GM18508 (cell line): ENCODE data around the gene NDUFAF8.

Experiments used
- ATAC-seq: cut with Tn5 transposase; IDR thresholded peaks from one replicate; pipeline ENCODE4 v1.9.1; 2021; ENCODE audit warnings: moderate number of reproducible peaks; ENCODE audit not compliant: insufficient read depth, unreplicated experiment

The NDUFAF8 gene

DNA sequence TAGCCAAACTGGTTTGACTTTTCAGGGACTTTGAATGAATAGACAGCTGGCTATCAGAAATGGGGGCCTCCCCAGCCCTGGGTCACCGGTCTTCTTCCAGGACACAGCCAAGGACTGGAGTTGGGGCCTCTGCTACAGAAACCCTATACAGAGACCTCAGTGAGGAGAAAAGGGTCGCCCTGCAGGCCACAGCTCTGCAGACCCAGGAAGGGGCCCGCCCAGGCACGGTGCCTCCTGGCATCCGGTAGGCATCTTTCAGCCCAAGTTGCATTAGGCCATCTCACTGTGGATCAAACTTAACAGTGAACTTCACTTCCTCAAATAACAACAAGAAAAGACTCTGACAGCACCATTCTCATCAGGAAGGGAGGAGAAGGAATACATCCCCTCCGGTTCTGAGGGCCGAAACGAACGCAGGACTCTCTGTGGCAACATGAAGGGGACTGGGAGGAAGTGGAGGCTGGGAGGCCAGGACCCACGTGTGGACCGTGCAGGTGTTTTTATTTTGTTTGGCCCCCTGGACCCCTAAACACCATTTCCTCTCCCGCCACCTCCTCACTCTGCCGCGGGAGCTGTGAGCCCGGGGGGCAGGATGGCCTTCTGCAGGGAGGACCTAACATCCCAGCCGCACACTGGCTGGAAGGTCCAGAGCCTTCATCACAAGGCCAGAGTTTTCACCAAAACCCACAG is 48.8 kb downstream of the NDUFAF8 start:
- ATAC-seq: no peak

DNA sequence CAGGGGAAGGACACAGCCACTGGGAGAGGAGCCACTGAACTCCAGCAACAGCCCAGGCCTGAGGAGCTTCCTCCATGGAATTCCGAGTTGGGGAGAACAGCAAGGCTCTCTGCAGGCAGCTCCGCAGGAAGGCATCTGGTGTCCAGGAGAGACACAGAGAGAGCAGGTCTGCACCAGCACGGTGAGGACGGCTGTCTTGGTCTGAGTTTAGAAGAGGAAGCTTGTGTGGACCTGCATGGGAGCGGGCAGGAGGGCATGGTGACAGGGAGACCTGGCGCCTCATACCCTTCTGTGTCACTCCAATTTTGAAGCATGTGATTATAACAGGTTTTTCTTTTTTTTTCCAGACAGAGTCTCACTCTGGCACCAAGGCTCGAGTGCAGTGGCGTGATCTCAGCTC is 49.6 kb downstream of the NDUFAF8 start:
- no peak for ATAC-seq

DNA sequence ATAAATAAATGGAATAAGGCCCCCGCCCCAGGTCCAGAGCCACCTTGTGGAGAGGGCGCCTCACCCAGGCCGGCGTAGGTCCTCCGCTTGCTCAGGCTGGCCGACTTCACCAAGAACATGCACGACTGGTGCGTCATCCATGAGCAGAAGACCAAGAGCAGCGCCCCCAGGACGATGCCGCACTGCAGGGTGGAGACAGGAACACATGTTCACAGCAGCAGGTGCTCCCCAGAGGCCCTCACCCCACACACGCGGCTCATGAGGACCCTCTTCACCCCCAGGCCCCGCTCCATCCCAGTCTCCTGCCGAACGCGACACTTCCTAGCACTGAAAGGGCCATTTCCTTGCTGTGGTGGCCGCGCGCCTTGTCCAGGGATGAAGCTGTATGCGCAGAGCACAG is 50.5 kb downstream of the NDUFAF8 start:
- no peak for ATAC-seq

DNA sequence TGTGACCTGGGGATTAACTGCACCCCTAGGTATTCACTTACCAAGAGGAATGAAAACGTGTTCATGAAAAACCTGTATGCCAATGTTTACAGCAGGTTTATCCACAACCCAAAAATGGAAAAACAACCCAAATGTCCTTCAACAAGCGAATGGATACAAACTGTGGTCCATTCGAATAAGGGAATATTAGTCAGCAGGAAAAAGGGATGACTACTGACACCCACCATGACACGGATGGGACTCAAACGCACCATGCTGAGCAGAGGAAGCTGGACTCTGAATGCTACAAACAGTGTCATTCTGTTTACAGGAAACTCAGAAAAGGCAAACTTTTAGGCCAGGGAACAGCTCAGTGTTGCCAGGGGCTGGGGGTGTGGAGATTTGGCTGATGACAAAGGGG is 51.1 kb downstream of the NDUFAF8 start:
- ATAC-seq: no peak
